PFSK-1 (cell line): ENCODE data around the gene PTPRA.

Experiments
- FOXP2 ChIP-seq: optimal IDR thresholded peaks from 2 replicates; pipeline ENCODE3; 2011; ENCODE audit warnings: borderline replicate concordance, control low read depth, inconsistent platforms; ENCODE audit not compliant: insufficient read depth; ENCODE audit errors: extremely low read length, extremely low read depth
- POLR2AphosphoS5 ChIP-seq: IDR thresholded peaks from 2 replicates; pipeline ENCODE4 v1.6.1; 2012; ENCODE audit warnings: low read depth, mild to moderate bottlenecking, control low read depth, low read length, moderate library complexity
- SIN3A ChIP-seq: IDR thresholded peaks from 2 replicates; pipeline ENCODE4 v1.6.1; 2012; ENCODE audit warnings: mild to moderate bottlenecking, low read length, moderate library complexity, borderline replicate concordance; ENCODE audit not compliant: insufficient read depth
- TAF1 ChIP-seq: IDR thresholded peaks from 2 replicates; pipeline ENCODE4 v1.6.1; 2012; ENCODE audit warnings: low read length, control low read depth, borderline replicate concordance; ENCODE audit not compliant: insufficient read depth
- TF ChIP-seq, protein P1 (sequence below), 2 experiments: IDR thresholded peaks; 2 replicates each; pipeline versions ENCODE4 v1.6.1 to v1.8.0; 2011 to 2012; ENCODE audit warnings: low read depth in 2 of 2, low read length in 2 of 2, control low read depth in 1 of 2, inconsistent platforms in 1 of 2, mild to moderate bottlenecking in 1 of 2, moderate library complexity in 1 of 2; ENCODE audit not compliant: insufficient read depth in 1 of 2

The PTPRA gene

DNA sequence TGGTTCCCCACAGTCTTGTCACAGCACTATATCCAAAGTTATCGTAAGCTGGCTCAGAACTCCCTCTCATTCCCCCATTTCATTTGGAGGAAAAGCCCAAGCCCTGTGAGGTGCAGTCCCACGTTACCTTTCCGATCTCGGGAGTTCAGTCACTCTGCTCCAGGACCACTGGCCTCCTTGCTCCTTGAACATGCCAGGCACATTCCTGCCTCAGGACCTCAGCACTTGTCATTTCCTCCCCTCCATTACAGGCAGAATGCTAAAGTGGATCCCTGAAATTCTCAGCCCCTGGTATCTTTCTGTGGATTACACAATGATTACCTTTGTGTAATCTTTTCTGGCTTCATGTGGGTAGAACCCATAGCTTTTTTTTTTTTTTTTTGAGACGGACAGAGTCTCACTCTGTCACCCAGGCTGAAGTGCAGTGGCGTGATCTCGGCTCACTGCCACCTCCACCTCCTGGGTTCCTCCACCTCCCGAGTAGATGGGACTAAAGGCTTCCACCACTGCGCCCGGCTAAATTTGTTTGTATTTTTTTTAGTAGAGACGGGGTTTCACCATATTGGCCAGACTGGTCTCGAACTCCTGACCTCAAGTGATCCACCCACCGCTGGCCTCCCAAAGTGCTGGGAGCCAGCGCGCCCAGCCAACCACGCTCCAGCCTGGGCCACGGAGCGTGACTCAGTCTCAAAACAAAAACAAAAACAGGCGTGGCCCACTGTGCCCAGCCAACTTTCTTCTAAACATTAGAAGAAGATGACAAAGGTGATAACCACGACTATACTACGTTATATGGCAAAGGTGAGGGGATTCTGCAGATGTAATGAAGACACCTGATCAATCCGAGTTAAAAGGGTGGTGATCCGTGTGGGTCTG is 194.1 kb downstream of the PTPRA start:
- no peak for TF ChIP-seq SIN3A

DNA sequence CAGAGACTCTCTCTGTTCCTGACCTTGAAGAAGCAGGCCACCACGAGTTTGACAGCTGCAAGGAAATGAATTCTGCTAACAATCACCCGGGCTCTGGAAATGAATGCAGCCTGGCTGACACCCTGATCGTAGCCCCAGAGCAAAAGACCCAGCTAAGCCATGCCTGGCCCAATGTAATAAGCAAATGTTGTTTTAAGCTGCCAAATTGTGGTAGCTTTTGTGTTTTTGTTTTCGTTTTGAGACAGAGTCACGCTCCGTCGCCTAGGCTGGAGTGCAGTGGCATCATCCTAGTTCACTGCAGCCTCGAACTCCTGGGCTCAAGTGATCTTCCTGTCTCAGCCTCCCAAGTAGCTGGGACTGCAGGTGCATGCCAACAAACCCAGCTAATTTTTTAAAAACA is 194.8 kb downstream of the PTPRA start:
- TF ChIP-seq FOXP2 (no peak), POLR2AphosphoS5 (no peak), SIN3A (no peak), TAF1 (no peak)
- TF ChIP-seq, protein P1, sequence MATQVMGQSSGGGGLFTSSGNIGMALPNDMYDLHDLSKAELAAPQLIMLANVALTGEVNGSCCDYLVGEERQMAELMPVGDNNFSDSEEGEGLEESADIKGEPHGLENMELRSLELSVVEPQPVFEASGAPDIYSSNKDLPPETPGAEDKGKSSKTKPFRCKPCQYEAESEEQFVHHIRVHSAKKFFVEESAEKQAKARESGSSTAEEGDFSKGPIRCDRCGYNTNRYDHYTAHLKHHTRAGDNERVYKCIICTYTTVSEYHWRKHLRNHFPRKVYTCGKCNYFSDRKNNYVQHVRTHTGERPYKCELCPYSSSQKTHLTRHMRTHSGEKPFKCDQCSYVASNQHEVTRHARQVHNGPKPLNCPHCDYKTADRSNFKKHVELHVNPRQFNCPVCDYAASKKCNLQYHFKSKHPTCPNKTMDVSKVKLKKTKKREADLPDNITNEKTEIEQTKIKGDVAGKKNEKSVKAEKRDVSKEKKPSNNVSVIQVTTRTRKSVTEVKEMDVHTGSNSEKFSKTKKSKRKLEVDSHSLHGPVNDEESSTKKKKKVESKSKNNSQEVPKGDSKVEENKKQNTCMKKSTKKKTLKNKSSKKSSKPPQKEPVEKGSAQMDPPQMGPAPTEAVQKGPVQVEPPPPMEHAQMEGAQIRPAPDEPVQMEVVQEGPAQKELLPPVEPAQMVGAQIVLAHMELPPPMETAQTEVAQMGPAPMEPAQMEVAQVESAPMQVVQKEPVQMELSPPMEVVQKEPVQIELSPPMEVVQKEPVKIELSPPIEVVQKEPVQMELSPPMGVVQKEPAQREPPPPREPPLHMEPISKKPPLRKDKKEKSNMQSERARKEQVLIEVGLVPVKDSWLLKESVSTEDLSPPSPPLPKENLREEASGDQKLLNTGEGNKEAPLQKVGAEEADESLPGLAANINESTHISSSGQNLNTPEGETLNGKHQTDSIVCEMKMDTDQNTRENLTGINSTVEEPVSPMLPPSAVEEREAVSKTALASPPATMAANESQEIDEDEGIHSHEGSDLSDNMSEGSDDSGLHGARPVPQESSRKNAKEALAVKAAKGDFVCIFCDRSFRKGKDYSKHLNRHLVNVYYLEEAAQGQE (IDR thresholded peaks at IDR 0.05; ENCODE audit: insufficient read depth in 1 of 2, low read depth in 2 of 2, low read length in 2 of 2): no peak

DNA sequence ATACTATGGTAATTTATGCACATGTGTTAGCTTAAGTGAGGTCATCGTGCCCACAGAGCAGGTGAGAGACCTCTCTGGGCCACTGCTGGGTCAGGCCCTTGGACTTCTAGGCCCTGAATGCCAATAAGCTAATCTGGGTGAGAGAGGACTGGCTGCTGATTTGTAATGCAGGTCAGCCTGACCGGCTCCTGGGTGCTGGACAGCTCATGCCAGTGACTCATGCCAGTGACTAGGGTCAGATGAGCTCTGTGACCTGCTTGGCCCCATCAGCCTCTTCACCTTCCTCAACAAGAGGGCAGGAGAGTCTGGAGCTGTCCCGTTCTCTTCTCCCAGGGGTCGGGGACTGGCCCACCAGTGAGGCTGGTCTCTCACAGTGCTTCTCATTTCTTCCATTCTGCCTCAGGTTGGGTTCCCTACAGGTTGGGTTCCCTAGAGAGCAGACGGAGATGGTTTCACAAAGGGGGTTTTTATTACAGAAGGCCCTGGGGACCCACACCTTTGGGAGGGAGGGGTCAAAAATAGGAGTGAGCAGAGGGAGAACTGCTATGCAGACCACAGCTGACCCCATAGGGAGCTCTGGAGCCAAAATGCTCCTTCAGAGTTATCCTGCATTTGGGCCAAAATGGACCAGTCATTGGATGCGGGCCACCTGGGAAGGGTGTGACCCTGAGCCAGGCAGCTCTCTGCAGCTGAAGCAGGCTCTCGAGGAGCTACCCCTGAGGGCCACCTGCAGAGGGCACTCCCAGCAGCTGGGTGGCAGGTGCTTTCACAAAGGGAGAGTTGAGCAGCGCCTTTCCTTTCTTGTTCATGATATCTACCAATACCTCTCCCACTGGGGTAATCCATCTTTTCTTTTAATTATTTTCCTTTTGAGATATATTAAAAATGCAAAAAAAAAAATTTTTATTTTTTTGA is 196.0 kb downstream of the PTPRA start:
- no peak for TF ChIP-seq TAF1
- no peak for TF ChIP-seq FOXP2
- TF ChIP-seq, protein P1 (IDR thresholded peaks at IDR 0.05; ENCODE audit: insufficient read depth in 1 of 2, low read depth in 2 of 2, low read length in 2 of 2): peak; percentile 64 to 84; a peak in 3 of 4 replicates
- no peak for TF ChIP-seq POLR2AphosphoS5
- TF ChIP-seq SIN3A: no peak

DNA sequence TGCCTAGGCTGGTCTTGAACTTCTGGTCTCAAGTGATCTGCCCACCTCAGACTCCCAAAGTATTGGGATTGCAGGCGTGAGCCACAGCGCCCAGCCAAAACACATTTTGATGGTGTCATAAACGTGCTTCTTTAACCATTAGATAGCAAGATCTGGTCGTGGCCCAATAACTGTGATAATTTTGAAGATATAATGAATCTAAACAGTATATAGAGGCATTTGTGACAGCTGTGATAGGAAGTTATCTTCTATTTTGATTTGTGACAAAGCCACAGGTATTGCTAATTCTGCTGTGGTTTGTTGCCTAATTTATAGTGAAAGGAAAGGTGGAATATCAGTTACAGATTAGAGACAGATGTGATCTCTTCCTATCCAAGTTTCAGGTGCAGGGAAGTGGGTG is 197.4 kb downstream of the PTPRA start:
- TF ChIP-seq SIN3A: no peak
- no peak for TF ChIP-seq FOXP2
- TF ChIP-seq, protein P1 (IDR thresholded peaks at IDR 0.05; ENCODE audit: insufficient read depth in 1 of 2, low read depth in 2 of 2, low read length in 2 of 2): no peak
- no peak for TF ChIP-seq POLR2AphosphoS5
- no peak for TF ChIP-seq TAF1

DNA sequence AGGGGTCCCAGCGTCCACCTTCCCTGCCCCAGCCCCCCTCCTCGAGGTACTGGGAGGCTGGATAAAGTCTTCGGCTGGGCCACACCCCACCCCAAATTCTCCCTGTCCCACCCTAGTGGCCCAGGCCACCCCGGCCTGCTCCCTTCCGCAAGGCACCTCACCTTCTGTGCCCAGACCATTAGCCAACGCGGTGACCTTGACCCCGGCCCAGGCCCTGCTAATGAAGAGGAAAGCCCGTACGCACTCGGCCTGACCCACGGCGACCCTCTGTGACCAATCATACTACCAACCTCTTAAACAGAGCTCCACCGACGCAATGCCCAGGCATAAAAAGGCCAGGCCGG is 198.0 kb downstream of the PTPRA start:
- TF ChIP-seq SIN3A: no peak
- TF ChIP-seq POLR2AphosphoS5: no peak
- TF ChIP-seq TAF1: no peak
- TF ChIP-seq FOXP2: no peak
- TF ChIP-seq, protein P1 (IDR thresholded peaks at IDR 0.05; ENCODE audit: insufficient read depth in 1 of 2, low read depth in 2 of 2, low read length in 2 of 2): no peak
